Activated T-cell treated with anti-CD3 and anti-CD28 coated beads, Interleukin-2, amount 50 U/mL, for 72 hours (primary cell): Measurements from ENCODE around the gene RPRD1B. TPM values are rescaled to one million over a fixed set of nuclear protein-coding genes. Genes with fewer than 3 reads are reported as not detected.

Source experiments
- ATAC-seq, 2 donors: fragments of 150-1000 bp; cut with Tn5 transposase; replicated peaks in 1 of 2; 2 replicates each; pipeline ENCODE4 v1.10.0; 2021; ENCODE audit warnings: moderate library complexity in 2 of 2, mild to moderate bottlenecking in 1 of 2
- DNase-seq, 2 donors: peaks; one replicate each; pipeline ENCODE4 v3.0.0; 2021 to 2022; ENCODE audit warnings: mixed read lengths in 1 of 2
- H3K27ac Mint-ChIP-seq: one replicate; pipeline ENCODE4 v1.8.0; 2022; ENCODE audit warnings: mild to moderate bottlenecking, moderate library complexity, mixed read lengths
- H3K27me3 Mint-ChIP-seq: one replicate; pipeline ENCODE4 v1.8.0; 2022; ENCODE audit warnings: low read depth, mixed read lengths
- H3K36me3 Mint-ChIP-seq, 2 donors: one replicate each; pipeline ENCODE4 v1.8.0; 2022; ENCODE audit warnings: mixed read lengths in 2 of 2, mild to moderate bottlenecking in 1 of 2; ENCODE audit not compliant: insufficient read depth in 2 of 2
- H3K4me1 Mint-ChIP-seq: one replicate; pipeline ENCODE4 v1.8.0; 2022; ENCODE audit warnings: low read depth, mixed read lengths
- H3K4me3 Mint-ChIP-seq, 2 donors: one replicate each; pipeline ENCODE4 v1.8.0; 2022; ENCODE audit warnings: mild to moderate bottlenecking in 2 of 2, mixed read lengths in 2 of 2, moderate library complexity in 2 of 2
- H3K9me3 Mint-ChIP-seq, 2 donors: one replicate each; pipeline ENCODE4 v1.8.0; 2022; ENCODE audit warnings: mixed read lengths in 2 of 2
- total RNA-seq, 2 donors: library from RNA; stranded (reverse); gene quantifications; one replicate each; pipeline ENCODE4 v1.2.3, GENCODE V29; 2022

RPRD1B gene
- total RNA-seq, 2 donors from 2014 or later: 33.3 to 52.3 TPM

DNA sequence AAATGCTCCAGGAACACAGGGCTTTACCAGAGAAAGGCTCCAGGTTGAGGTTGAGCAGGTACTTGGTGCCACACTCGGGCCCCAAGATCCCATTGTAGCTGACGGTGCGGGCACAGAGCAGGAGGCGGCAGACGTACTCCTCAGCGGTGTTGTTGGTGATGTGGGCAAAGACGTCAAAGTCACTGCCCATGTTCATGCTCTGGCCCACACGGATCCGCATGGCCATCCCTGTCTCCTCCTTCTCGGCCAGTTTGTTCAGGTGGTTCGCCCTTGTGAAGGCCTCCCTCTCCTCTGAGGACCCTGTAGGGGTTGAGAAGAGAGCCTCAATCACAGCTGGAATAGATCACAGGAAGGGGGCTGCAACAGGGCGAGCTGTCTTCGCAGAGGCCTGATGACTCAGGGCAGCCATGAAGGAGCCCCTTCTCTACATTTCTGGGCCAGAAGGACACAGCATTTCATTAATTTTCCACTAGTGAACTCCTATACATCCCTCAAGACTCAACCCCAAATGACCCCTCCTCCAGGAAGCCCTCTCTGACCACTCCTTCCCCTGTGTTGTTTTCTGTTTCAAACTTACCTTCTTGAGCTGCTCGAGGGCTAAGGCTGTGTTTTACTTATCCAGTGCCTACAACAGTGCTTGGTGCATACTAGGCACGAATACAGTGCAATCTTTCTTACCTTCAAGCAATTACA lies 104.7 kb downstream of the RPRD1B start:
- Mint-ChIP-seq H3K9me3 (no peaks in the 10 kb centered on the region), H3K4me3 (no peak overlapping the region), H3K27me3 (no peaks in the 10 kb centered on the region), H3K4me1 (peaks cover 7% of the 10 kb centered on the region), H3K27ac (no peak overlapping the region), H3K36me3 (no peaks in the 10 kb centered on the region)
- ATAC-seq (no peak), DNase-seq (no peak)

DNA sequence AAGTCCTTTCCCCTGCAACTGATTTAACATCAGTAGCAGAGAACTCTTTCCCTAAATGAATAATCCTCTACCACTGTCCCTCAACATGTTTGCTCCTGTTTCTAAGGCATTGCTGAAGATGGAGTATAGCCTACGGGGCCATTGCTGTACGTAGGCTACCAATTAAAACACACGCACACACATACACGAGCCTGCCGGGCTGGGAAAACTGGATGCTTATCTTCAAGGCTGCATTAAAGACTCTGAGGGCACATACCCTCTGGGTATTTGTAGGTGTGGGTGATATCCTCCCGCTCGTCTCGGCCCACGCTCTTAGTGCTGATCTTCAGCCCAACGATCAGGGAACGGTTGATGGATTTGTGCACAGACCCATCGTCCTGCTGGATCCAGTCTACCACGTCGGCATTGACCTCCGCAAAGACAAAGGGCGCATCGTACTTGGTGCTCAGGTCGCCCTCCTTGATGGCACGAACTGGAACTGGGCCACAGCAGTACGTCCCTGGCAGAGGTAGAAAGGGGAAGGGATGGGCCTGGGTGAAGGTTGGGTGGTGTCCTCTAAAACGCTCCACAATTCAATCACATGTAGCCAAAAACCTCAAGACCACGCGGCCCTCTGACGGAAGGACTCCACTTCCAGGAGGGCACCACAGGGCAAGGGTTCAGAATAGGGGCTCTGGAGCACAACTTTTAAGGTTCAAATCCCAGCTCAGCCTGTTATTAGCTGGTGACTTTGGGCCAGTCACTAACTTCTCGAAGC lies 105.8 kb downstream of the RPRD1B start:
- Mint-ChIP-seq H3K27me3 (no peaks in the 10 kb centered on the region), H3K9me3 (no peaks in the 10 kb centered on the region), H3K4me3 (no peak overlapping the region), H3K36me3 (no peaks in the 10 kb centered on the region), H3K27ac (no peak overlapping the region), H3K4me1 (peaks cover 6% of the 10 kb centered on the region)
- no peak for ATAC-seq
- DNase-seq: no peak

DNA sequence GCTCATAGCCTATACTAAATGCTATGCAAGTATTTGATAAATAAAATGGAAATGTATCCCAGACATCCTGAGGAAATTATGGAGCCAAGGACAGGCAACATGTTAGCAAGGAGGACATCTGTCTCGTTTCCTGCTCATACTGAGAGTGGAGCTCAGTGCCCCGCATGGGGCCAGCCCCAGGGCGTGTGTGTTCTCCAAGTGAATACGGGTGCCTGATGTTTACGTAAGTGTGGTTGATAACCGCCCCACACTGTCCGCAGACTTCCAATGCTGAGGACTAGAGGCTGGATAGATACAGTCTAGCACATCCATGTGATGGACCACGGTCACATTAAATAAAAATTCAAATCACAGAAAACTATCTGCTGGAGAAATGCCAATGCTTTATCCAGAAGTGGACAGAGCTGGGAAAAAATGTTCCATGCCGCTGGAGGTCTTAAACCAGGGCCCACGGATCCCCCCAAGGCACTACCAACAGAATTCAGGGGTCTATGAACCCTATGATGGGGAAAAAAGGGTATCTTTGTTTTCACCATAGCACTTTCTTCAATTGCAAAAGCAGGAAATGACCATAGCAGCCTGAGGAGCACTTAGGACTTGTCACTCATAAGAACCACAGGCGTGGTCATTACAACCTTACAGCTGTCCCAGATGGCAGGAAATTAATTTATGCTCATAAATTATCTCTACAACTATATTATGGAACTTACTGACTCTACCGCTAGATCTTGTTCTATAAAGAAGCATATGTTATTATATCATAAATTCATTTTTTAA lies 106.6 kb downstream of the RPRD1B start:
- DNase-seq: no peak
- no peaks in the 10 kb centered on the region for H3K9me3 Mint-ChIP-seq
- H3K4me3 Mint-ChIP-seq: no peak overlapping the region
- no peaks in the 10 kb centered on the region for H3K4me1 Mint-ChIP-seq
- H3K27me3 Mint-ChIP-seq: no peaks in the 10 kb centered on the region
- ATAC-seq: no peak
- H3K27ac Mint-ChIP-seq: no peak overlapping the region
- no peaks in the 10 kb centered on the region for H3K36me3 Mint-ChIP-seq

DNA sequence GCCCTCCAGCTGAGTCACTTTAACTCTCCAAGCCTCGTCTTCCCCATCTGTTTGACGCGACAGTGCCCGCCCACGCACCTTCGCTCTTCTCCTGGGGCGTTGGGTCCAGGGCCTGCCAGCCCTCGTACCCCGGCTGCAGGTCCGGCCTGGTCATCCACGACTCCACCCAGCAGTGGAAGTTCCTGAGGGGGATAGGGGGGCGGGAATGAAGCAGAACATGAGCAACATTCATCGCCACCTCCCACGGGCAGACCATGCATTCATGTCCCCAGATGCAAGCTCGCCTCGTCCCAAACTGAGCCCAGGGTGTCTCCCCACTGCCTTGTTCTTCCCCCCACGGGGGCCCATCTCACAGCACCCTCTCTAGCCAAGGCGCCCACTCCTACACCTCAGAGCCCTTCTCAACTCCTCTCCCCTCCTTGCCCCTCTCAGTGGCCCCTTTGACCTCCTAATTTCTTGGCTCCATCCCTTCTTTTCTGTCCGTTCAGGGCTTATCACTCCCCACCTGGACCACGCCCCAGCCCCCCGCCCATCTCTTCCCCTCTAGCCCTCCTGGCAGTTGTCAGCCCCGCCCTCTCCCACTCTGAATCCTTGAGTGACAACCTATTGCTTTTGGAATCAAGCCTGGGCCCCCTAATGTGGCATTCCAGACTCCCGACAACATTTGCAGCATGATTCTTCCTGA lies 107.8 kb downstream of the RPRD1B start:
- no peak overlapping the region for H3K4me3 Mint-ChIP-seq
- no peaks in the 10 kb centered on the region for H3K36me3 Mint-ChIP-seq
- H3K9me3 Mint-ChIP-seq: no peaks in the 10 kb centered on the region
- no peaks in the 10 kb centered on the region for H3K27me3 Mint-ChIP-seq
- ATAC-seq (no peak), DNase-seq (no peak)
- no peak overlapping the region for H3K27ac Mint-ChIP-seq
- no peaks in the 10 kb centered on the region for H3K4me1 Mint-ChIP-seq

Other genes starting within 250 kb of the RPRD1B start
- under 1 TPM in 1 of 2 donors, not detected in 1; 0.60 TPM for gene VSTM2L, start 130.6 kb upstream of the RPRD1B start, total RNA-seq
- gene TTI1, start 290 bp upstream of the RPRD1B start, total RNA-seq: 10 to 100 TPM; 25.8 to 26.6 TPM
- gene TGM2, start 131.5 kb downstream of the RPRD1B start, total RNA-seq: under 1 TPM; 0.23 to 0.38 TPM
- not detected for gene KIAA1755, start 227.0 kb downstream of the RPRD1B start, total RNA-seq